A172 (cell line): ENCODE data around the gene PPP1CC. TPM values are rescaled to one million over a fixed set of nuclear protein-coding genes. Genes with fewer than 3 reads are reported as not detected.
"Not testable (repeated sequence)": the region's sequence is repeated elsewhere in the genome, so short reads cannot be mapped to it uniquely, and the experiment has no call there.

Source experiments
- DNase-seq: peaks from one replicate; pipeline ENCODE4 v3.0.0-alpha.2; 2015; ENCODE audit warnings: low spot score
- total RNA-seq: library from RNA; depleted of rRNA; stranded (reverse); fragments of >200 nt; shearing (Covaris generic); gene quantifications from 2 replicates; pipeline ENCODE4 v1.2.3, GENCODE V29; 2014; rRNA removed

Gene PPP1CC
- total RNA-seq = 195 and 212 TPM in 2 replicates

GRCh38 chr12:110742718-110743570 is at the start of gene PPP1CC:
PPP1CC (minus strand) TSS chr12:110742891; CDS start chr12:110742707, 184 bp downstream.
- peak; percentile 81 for DNase-seq

- DNase-seq = no peak
These were observed 48.9 kb upstream of the PPP1CC start for GRCh38 chr12:110791589-110791988.

- no peak for DNase-seq
These were observed 47.6 kb upstream of the PPP1CC start for GRCh38 chr12:110790301-110790700.

DNA sequence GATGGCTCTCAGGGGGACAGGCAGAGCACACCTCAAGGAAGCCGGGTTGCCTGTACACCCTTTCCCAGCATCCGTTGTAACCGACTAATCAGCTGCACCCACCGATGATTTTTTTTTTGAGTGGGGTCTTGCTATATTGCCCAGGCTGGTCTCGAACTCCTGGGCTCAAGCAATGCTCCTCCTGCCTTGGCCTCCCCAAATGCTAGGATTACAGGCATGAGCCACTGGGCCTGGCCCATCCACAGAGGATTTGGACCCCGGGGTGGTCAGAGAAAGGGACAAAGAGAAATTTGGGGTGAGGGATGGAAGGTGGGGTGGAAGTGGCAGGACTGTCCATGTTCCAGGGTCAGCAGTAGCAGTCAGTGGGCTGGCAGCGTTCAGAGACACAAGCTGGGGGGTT is 43.3 kb upstream of the PPP1CC start:
- no peak for DNase-seq

DNA sequence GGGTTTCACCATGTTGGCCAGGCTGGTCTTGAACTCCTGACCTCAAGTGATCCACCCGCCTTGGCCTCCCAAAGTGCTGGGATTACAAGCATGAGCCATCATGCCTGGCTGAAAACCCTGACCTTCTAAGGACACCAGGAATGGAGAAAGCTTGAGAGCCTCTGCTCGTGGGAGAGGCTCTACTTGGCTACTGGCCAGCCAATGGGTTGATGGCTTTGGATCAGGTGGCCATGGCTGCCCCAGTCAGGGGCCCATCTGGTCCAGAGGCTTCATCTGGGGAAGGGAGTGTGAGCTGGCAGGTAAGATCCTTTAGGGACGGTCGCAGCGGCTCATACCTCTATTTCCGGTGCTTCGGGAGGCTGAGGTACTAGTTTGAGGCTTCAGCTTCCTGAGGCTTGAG is 42.5 kb upstream of the PPP1CC start:
- DNase-seq = peak; percentile 6

GRCh38 chr12:110782922-110783321 is 40.2 kb upstream of the PPP1CC start:
- no peak for DNase-seq

GRCh38 chr12:110782094-110782493 is 39.4 kb upstream of the PPP1CC start:
- no peak for DNase-seq

GRCh38 chr12:110780448-110780847 is 37.8 kb upstream of the PPP1CC start:
- DNase-seq = no peak

DNA sequence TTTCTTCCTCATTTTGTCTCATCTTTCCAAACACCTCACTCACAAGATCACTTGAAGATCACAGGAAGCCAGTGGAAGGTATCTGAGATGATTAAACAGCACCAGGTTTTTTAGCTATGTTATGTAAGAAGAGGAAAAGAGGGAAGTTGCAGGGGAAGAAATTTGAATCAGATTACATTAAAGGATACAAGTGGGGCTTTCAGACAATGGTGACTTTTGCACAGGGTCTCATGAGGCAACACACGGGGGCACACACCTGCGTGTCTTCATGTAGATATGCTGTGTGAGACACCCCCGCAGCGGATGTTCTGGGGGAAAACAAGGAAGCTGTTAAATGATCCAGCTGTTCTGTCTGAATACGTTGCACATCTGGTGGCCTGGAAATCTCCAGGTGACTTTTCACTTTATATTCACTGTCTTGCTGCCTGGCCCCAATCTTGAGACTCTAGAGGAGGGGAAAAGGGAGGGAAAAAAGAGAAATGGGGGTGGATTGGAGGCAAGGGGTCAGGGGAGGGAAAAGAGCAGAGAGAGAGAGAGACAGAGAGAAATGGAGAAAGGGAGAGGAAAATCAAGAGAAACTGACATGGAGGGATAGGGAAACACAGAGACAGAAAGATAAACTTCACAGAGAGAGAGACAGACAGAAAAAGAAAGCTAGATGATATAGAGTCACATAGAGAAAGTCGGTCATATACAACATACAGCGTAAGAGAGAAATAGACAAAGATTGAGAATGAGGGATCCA is 36.3 kb upstream of the PPP1CC start:
- DNase-seq = no peak

DNA sequence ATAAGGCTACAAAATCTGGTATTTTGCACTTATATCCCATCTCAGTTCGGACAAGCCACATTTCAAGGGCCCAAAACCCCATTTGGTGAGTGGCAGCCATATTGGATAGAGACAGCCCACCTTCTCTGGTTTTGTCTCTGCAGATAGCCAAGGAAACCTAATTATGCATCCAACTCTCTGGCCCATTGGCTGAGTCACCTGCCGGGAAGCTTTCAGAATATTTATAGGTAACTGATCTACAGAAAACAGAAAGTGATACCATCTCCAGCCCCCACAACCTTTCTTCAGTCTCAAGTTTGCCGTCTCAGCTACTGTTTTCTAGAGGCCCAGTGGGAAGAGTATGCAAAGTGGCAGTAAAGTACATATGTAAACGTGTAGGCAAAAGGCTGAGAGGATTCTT is 33.7 kb upstream of the PPP1CC start:
- no peak for DNase-seq

DNA sequence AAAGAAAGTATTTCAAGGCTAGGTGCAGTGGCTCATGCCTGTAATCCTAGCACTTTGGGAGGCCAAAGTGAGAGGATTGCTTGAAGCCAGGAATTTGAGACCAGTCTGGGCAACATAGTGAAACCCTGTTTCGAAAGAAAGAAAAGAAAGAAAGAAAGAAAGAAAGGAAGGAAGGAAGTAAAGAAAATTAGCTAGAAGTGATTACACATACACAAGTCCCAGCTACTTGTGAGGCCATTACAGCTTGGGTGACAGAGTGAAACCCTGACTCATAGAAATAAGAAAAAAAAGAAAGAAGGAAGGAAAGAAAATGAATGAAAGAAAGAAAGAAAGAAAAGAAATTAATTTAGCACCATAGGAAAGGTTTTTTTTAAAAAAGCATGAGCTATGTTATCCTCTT is 33.3 kb upstream of the PPP1CC start:
- DNase-seq = no peak

DNA sequence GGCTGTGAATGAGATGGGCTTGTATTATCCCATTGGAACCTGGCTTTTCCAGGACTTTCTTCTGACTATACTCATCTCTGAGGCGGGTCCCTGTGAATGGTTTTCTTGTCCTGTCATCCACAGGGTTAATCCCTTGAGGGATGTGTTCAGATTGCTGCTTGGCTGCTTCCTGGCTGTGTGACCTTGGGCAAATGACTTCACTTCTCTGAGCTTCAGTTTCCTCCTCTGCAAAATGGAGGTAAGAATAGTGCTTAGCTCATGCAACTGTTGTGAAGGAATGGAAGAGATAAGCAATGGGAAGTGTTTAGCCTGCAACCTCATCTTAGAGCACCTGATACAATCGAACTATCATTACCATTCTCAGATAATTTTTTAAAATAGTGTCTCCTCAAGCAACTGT is 32.1 kb upstream of the PPP1CC start:
- DNase-seq = no peak

DNA sequence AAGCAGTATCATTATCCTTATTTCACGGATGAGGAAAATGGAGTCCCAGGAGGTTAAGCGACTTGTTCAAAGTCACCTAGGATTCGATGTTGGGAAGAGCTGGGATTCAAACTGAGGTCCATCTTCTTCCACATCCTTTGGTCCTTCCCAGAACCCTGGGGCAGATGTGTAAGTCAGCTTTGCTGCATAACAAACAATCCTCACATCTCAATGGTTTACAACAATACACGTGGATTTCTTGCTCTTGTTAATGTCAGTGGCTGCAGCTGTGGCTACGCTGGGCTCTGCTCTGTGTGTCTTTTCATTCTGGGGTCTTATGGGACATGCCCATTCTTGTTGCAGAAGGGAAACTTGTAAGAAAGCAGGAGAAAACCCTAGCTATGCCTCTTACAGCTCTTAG is 26.3 kb upstream of the PPP1CC start:
- no peak for DNase-seq

- no peak for DNase-seq
These were observed 25.2 kb upstream of the PPP1CC start for GRCh38 chr12:110767863-110768262.

GRCh38 chr12:110766311-110767154 is 23.8 kb upstream of the PPP1CC start:
- no peak for DNase-seq

- not testable (repeated sequence) for DNase-seq
These were observed 22.9 kb upstream of the PPP1CC start for GRCh38 chr12:110765572-110765971.

GRCh38 chr12:110765111-110765510 is 22.4 kb upstream of the PPP1CC start:
- no peak for DNase-seq

DNA sequence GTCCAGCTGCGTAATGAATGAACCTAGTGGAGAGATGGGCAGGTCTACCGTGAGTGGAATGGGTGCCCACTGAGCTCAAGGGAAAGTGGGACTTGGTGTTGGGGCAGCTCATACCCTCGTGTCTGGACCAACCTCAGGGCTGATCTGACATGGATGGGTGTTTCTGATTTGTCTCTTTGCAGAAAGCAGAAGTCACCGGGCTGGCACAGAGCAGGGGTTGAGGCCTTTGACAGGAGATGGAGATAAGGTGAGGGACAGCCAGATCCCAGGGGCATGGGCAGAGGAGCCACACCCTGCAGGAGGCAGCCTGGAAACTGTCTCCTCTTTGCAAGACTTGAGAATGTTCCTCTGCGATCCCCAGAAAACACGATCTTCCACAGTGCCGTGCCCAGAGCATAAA is 20.9 kb upstream of the PPP1CC start:
- DNase-seq = no peak

GRCh38 chr12:110762891-110763290 is 20.2 kb upstream of the PPP1CC start:
- DNase-seq = no peak

- DNase-seq = no peak
These were observed 17.5 kb upstream of the PPP1CC start for GRCh38 chr12:110760204-110760609.

GRCh38 chr12:110758922-110759321 is 16.2 kb upstream of the PPP1CC start:
- no peak for DNase-seq

DNA sequence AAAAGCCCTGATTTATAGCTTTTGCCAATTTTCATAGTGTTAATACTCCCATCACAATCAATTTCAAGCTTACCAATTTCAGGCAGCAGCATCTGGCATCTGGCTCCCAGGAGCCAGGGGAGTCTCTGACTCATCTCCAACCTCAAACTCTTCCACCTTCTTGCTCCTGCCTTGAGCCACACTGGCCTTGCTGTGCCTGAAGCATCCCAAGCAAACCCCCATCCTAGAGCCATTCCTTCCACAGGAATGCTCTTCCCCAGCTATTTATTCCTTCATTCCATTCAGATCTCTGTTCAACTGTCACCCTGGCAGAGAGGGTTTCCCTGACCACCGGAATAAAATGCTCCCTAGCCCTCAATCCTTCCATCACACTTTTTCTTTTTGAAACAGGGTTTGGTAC is 13.9 kb upstream of the PPP1CC start:
- peak; percentile 49 for DNase-seq
